ENCODE data around the gene DIP2B.
"Not testable (repeated sequence)": the region's sequence is repeated elsewhere in the genome, so short reads cannot be mapped to it uniquely, and the experiment has no call there.

DIP2B gene

GRCh38 chr12:50504798-50505674 is at the start of gene DIP2B:
Gene DIP2B (plus strand): TSS chr12:50504985. CDS start chr12:50505141, 156 bp downstream.
- no peak for FAIRE-seq

- no peak for FAIRE-seq
These were observed 46.2 kb upstream of the DIP2B start for GRCh38 chr12:50458606-50459005.

GRCh38 chr12:50467439-50467838 is 37.3 kb upstream of the DIP2B start:
- no peak for FAIRE-seq

GRCh38 chr12:50477241-50477832 is 27.4 kb upstream of the DIP2B start:
- FAIRE-seq = no peak

- no peak for FAIRE-seq
These were observed 22.2 kb upstream of the DIP2B start for GRCh38 chr12:50482571-50482970.

GRCh38 chr12:50483488-50483887 is 21.3 kb upstream of the DIP2B start:
- FAIRE-seq = no peak

- FAIRE-seq = no peak
These were observed 16.0 kb upstream of the DIP2B start for GRCh38 chr12:50488801-50489200.

GRCh38 chr12:50498119-50498518 is 6.7 kb upstream of the DIP2B start:
- not testable (repeated sequence) for FAIRE-seq

- no peak for FAIRE-seq
These were observed 1.1 kb downstream of the DIP2B start for GRCh38 chr12:50505675-50506530.

- no peak for FAIRE-seq
These were observed 2.1 kb downstream of the DIP2B start for GRCh38 chr12:50506753-50507473.

- no peak for FAIRE-seq
These were observed 2.7 kb downstream of the DIP2B start for GRCh38 chr12:50507474-50507838.

- no peak for FAIRE-seq
These were observed 3.1 kb downstream of the DIP2B start for GRCh38 chr12:50507930-50508329.

- FAIRE-seq = no peak
These were observed 3.6 kb downstream of the DIP2B start for GRCh38 chr12:50508414-50508813.

GRCh38 chr12:50508970-50509663 is 4.3 kb downstream of the DIP2B start:
- no peak for FAIRE-seq

GRCh38 chr12:50514526-50515276 is 9.9 kb downstream of the DIP2B start:
- FAIRE-seq = no peak

GRCh38 chr12:50515587-50515986 is 10.8 kb downstream of the DIP2B start:
- FAIRE-seq = no peak

- FAIRE-seq = no peak
These were observed 12.8 kb downstream of the DIP2B start for GRCh38 chr12:50517421-50518048.

- no peak for FAIRE-seq
These were observed 13.3 kb downstream of the DIP2B start for GRCh38 chr12:50518090-50518489.

- no peak for FAIRE-seq
These were observed 14.6 kb downstream of the DIP2B start for GRCh38 chr12:50519353-50519752.

GRCh38 chr12:50520416-50521207 is 15.8 kb downstream of the DIP2B start:
- FAIRE-seq = no peak
